Neural cell (in vitro differentiated cells): Measurements from ENCODE around the gene OR13C2. TPM values are rescaled to one million over a fixed set of nuclear protein-coding genes. Genes with fewer than 3 reads are reported as not detected.

Experiments
- H2AFZ ChIP-seq: fragments of 200-600, 300-800 bp; sonication (generic), shearing (Covaris generic); 2 replicates; pipeline ENCODE4 v1.6.0; 2014; ENCODE audit warnings: low read depth, mild to moderate bottlenecking, antibody characterized with exemption, low read length, moderate library complexity
- H3F3A ChIP-seq: fragments of 200-600 bp; shearing (Covaris generic); 2 replicates; pipeline ENCODE4 v1.6.1; 2016; ENCODE audit warnings: mild to moderate bottlenecking, moderate library complexity, mixed read lengths, antibody characterized with exemption, low read length; ENCODE audit not compliant: insufficient read depth, poor library complexity, severe bottlenecking
- H3K27ac ChIP-seq: fragments of 200-600, 300-800 bp; sonication (generic), shearing (Covaris generic); 2 replicates; pipeline ENCODE4 v1.5.1; 2014; ENCODE audit warnings: mild to moderate bottlenecking, low read length, moderate library complexity
- H3K27me3 ChIP-seq: fragments of 300-800, 200-600 bp; sonication (generic), shearing (Covaris generic); 2 replicates; pipeline ENCODE4 v1.6.0; 2014; ENCODE audit warnings: mild to moderate bottlenecking, low read depth, low read length, moderate library complexity; ENCODE audit not compliant: insufficient read depth
- H3K36me3 ChIP-seq: fragments of 300-800, 200-600 bp; sonication (generic), shearing (Covaris generic); 2 replicates; pipeline ENCODE4 v1.5.1; 2014; ENCODE audit warnings: mild to moderate bottlenecking, antibody characterized with exemption, low read length, moderate library complexity; ENCODE audit not compliant: insufficient read depth
- H3K4me2 ChIP-seq: fragments of 300-800, 200-600 bp; sonication (generic), shearing (Covaris generic); 2 replicates; pipeline ENCODE4 v1.6.0; 2014; ENCODE audit warnings: mild to moderate bottlenecking, low read length
- H3K4me3 ChIP-seq: fragments of 300-800, 200-600 bp; sonication (generic), shearing (Covaris generic); 2 replicates; pipeline ENCODE4 v1.5.1; 2014; ENCODE audit warnings: mild to moderate bottlenecking, low read length, moderate library complexity
- H3K79me2 ChIP-seq: fragments of 200-600 bp; shearing (Covaris generic); replicated peaks from 2 replicates; pipeline ENCODE4 v1.6.0; 2014; ENCODE audit warnings: mild to moderate bottlenecking, low read length, moderate library complexity; ENCODE audit not compliant: insufficient read depth
- H3K9ac ChIP-seq: fragments of 300-800, 200-600 bp; sonication (generic), shearing (Covaris generic); 2 replicates; pipeline ENCODE4 v1.6.1; 2016; ENCODE audit warnings: mild to moderate bottlenecking, low read length, mixed read lengths
- H3K9me2 ChIP-seq: fragments of 200-600 bp; shearing (Covaris generic); 2 replicates; pipeline ENCODE4 v1.6.1; 2016; ENCODE audit warnings: mild to moderate bottlenecking, low read length, mixed read lengths; ENCODE audit not compliant: insufficient read depth
- H3K9me3 ChIP-seq: fragments of 200-600, 300-800 bp; sonication (generic), shearing (Covaris generic); 2 replicates; pipeline ENCODE4 v1.6.1; 2016; ENCODE audit warnings: mild to moderate bottlenecking, mixed run types, low read length, moderate library complexity, mixed read lengths
- H4K20me1 ChIP-seq: fragments of 200-600 bp; shearing (Covaris generic); 2 replicates; pipeline ENCODE4 v1.6.1; 2016; ENCODE audit warnings: mild to moderate bottlenecking, mixed run types; ENCODE audit not compliant: insufficient read depth
- EP300 ChIP-seq: fragments of 450-650 bp; conservative IDR thresholded peaks from 2 replicates; pipeline ENCODE4 v1.6.1; 2014; ENCODE audit warnings: antibody characterized with exemption, mild to moderate bottlenecking, moderate library complexity; ENCODE audit not compliant: poor library complexity, severe bottlenecking
- EZH2 ChIP-seq: fragments of 200-600, 300-800 bp; shearing (Covaris generic), sonication (generic); IDR thresholded peaks from 2 replicates; pipeline ENCODE4 v1.6.1; 2014; ENCODE audit warnings: antibody characterized with exemption, low read length, borderline replicate concordance, mild to moderate bottlenecking; ENCODE audit not compliant: insufficient read depth, poor library complexity, severe bottlenecking
- MXI1 ChIP-seq: fragments of 450-650 bp; conservative IDR thresholded peaks from 2 replicates; pipeline ENCODE4 v1.6.1; 2014; ENCODE audit warnings: antibody characterized with exemption, mild to moderate bottlenecking; ENCODE audit not compliant: poor library complexity, severe bottlenecking
- POLR2AphosphoS5 ChIP-seq: IDR thresholded peaks from 2 replicates; pipeline ENCODE4 v1.6.1; 2012
- RAD21 ChIP-seq: fragments of 450-650 bp; conservative IDR thresholded peaks from 2 replicates; pipeline ENCODE4 v1.6.1; 2014; ENCODE audit warnings: antibody characterized with exemption, mild to moderate bottlenecking, moderate library complexity
- SMC3 ChIP-seq: fragments of 450-650 bp; conservative IDR thresholded peaks from 2 replicates; pipeline ENCODE4 v1.6.1; 2014; ENCODE audit warnings: antibody characterized with exemption, mild to moderate bottlenecking, moderate library complexity; ENCODE audit not compliant: poor library complexity
- TAF1 ChIP-seq: IDR thresholded peaks from 2 replicates; pipeline ENCODE4 v1.6.1; 2012; ENCODE audit warnings: low read depth
- polyA plus RNA-seq: library from polyadenylated mRNA; depleted of rRNA; stranded (reverse); fragments of >200 nt; gene quantifications from 2 replicates; pipeline ENCODE4 v1.2.3, GENCODE V29; 2014
- TF ChIP-seq, protein P1 (sequence below): IDR thresholded peaks from 2 replicates; pipeline ENCODE4 v1.6.1; 2012; ENCODE audit warnings: borderline replicate concordance
- TF ChIP-seq, protein P2 (sequence below): fragments of 450-650 bp; IDR thresholded peaks from 2 replicates; pipeline ENCODE4 v1.5.1; 2014; ENCODE audit warnings: antibody characterized with exemption, mild to moderate bottlenecking, moderate library complexity; ENCODE audit not compliant: poor library complexity, severe bottlenecking

OR13C2 gene
- polyA plus RNA-seq, 1 donor from 2014 or later: not detected

DNA sequence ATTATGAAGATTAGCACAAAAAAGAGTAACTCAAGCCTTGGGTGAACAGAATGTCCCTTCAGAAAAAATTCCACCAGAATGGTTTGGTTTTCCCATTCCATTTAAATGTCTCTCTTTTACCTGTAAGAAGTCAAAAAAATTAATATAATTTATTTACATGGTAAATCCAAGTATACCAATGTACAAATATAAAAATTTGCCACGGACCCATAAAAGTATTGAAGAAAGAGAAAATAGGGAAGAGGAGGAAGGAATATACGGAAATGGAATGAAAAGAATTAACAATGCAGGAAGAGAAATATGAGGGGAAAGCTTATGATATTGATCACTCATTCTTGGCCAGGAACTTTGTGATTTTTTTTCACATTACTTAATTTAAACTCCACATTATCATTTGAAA, 12.7 kb upstream of the OR13C2 start, which contains the start of gene OR13C9:
Gene OR13C9 (minus strand): TSS at position 101 of the 400 bp plus-strand sequence. CDS start 0 bp downstream, at position 101.
- no peaks in the 10 kb centered on the region for H3K9me2 ChIP-seq
- H3K27me3 ChIP-seq: no peaks in the 10 kb centered on the region
- no peaks in the 10 kb centered on the region for H3K9me3 ChIP-seq
- no peak within 1 kb of the TSS for H3K4me2 ChIP-seq
- no peaks in the 10 kb centered on the region for H3K79me2 ChIP-seq
- H3K27ac ChIP-seq: no peak within 1 kb of the TSS
- H3K9ac ChIP-seq: no peak within 1 kb of the TSS
- no peaks in the 10 kb centered on the region for H4K20me1 ChIP-seq
- H3K36me3 ChIP-seq: no peaks in the 10 kb centered on the region
- no peaks in the 10 kb centered on the region for H3F3A ChIP-seq
- TF ChIP-seq RAD21 (no peak), POLR2AphosphoS5 (no peak), TAF1 (no peak), EZH2 (no peak), MXI1 (no peak), SMC3 (no peak), EP300 (no peak)
- TF ChIP-seq, protein P1, sequence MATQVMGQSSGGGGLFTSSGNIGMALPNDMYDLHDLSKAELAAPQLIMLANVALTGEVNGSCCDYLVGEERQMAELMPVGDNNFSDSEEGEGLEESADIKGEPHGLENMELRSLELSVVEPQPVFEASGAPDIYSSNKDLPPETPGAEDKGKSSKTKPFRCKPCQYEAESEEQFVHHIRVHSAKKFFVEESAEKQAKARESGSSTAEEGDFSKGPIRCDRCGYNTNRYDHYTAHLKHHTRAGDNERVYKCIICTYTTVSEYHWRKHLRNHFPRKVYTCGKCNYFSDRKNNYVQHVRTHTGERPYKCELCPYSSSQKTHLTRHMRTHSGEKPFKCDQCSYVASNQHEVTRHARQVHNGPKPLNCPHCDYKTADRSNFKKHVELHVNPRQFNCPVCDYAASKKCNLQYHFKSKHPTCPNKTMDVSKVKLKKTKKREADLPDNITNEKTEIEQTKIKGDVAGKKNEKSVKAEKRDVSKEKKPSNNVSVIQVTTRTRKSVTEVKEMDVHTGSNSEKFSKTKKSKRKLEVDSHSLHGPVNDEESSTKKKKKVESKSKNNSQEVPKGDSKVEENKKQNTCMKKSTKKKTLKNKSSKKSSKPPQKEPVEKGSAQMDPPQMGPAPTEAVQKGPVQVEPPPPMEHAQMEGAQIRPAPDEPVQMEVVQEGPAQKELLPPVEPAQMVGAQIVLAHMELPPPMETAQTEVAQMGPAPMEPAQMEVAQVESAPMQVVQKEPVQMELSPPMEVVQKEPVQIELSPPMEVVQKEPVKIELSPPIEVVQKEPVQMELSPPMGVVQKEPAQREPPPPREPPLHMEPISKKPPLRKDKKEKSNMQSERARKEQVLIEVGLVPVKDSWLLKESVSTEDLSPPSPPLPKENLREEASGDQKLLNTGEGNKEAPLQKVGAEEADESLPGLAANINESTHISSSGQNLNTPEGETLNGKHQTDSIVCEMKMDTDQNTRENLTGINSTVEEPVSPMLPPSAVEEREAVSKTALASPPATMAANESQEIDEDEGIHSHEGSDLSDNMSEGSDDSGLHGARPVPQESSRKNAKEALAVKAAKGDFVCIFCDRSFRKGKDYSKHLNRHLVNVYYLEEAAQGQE: no peak
- TF ChIP-seq, protein P2, sequence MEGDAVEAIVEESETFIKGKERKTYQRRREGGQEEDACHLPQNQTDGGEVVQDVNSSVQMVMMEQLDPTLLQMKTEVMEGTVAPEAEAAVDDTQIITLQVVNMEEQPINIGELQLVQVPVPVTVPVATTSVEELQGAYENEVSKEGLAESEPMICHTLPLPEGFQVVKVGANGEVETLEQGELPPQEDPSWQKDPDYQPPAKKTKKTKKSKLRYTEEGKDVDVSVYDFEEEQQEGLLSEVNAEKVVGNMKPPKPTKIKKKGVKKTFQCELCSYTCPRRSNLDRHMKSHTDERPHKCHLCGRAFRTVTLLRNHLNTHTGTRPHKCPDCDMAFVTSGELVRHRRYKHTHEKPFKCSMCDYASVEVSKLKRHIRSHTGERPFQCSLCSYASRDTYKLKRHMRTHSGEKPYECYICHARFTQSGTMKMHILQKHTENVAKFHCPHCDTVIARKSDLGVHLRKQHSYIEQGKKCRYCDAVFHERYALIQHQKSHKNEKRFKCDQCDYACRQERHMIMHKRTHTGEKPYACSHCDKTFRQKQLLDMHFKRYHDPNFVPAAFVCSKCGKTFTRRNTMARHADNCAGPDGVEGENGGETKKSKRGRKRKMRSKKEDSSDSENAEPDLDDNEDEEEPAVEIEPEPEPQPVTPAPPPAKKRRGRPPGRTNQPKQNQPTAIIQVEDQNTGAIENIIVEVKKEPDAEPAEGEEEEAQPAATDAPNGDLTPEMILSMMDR: no peak
- no peak within 1 kb of the TSS for H3K4me3 ChIP-seq
- H2AFZ ChIP-seq: no peak within 1 kb of the TSS

DNA sequence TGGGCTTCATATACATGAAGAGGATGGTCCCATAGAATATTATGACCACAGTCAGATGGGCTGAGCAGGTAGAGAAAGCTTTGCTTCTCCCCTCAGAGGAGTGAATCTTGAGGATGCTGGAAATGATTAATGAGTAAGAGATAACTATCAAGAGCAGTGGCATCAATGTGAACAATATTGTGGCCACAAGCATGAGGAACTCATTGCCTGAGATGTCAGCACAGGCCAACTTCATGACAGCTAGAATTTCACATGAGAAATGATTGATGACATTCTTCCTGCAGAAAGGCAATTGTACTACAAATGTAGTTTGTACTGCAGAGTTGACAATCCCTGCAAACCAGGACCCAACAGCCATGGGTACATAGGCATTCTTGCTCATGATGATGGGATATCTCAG, 12.0 kb upstream of the OR13C2 start:
- Histone ChIP-seq H3K4me2 (no peak overlapping the region), H3K4me3 (no peak overlapping the region), H2AFZ (no peak overlapping the region), H3K9me3 (no peaks in the 10 kb centered on the region), H3K36me3 (no peaks in the 10 kb centered on the region), H4K20me1 (no peaks in the 10 kb centered on the region), H3K27me3 (no peaks in the 10 kb centered on the region), H3F3A (no peaks in the 10 kb centered on the region), H3K9ac (no peak overlapping the region), H3K27ac (no peak overlapping the region), H3K79me2 (no peaks in the 10 kb centered on the region), H3K9me2 (no peaks in the 10 kb centered on the region)
- no peak for TF ChIP-seq POLR2AphosphoS5
- TF ChIP-seq, protein P2: no peak
- TF ChIP-seq TAF1: no peak
- no peak for TF ChIP-seq RAD21
- TF ChIP-seq SMC3: no peak
- TF ChIP-seq, protein P1: no peak
- no peak for TF ChIP-seq EP300
